Loucy (cell line): Measurements from ENCODE around the gene C1QTNF1.

Experiments used
- H2AFZ ChIP-seq: fragments of 200-600 bp; sonication (generic); 2 replicates; pipeline ENCODE4 v1.6.0; 2016; ENCODE audit warnings: antibody characterized with exemption, mild to moderate bottlenecking, low read length, moderate library complexity
- H3F3A ChIP-seq: fragments of 200-600 bp; 2 replicates; pipeline ENCODE4 v1.6.0; 2016; ENCODE audit warnings: antibody characterized with exemption, low read depth, mild to moderate bottlenecking
- H3K27me3 ChIP-seq: fragments of 200-600 bp; sonication (generic); 2 replicates; pipeline ENCODE4 v1.6.1; 2014; ENCODE audit warnings: low read length, mild to moderate bottlenecking; ENCODE audit not compliant: insufficient read depth, poor library complexity, severe bottlenecking
- H3K36me3 ChIP-seq: fragments of 200-600 bp; sonication (generic); 2 replicates; pipeline ENCODE4 v1.6.1; 2016; ENCODE audit warnings: low read length; ENCODE audit not compliant: insufficient read depth
- H3K4me1 ChIP-seq: fragments of 200-600 bp; sonication (generic); 2 replicates; pipeline ENCODE4 v1.5.1; 2014; ENCODE audit warnings: low read length, mild to moderate bottlenecking; ENCODE audit not compliant: insufficient read depth, poor library complexity, severe bottlenecking
- H3K4me2 ChIP-seq: fragments of 200-600 bp; sonication (generic); 2 replicates; pipeline ENCODE4 v1.6.0; 2014; ENCODE audit warnings: antibody characterized with exemption, low read length, low read depth, mild to moderate bottlenecking; ENCODE audit not compliant: poor library complexity, severe bottlenecking
- H3K4me3 ChIP-seq: fragments of 200-600 bp; sonication (generic); 2 replicates; pipeline ENCODE4 v1.5.1; 2014; ENCODE audit warnings: low read length, mild to moderate bottlenecking, mixed read lengths; ENCODE audit not compliant: poor library complexity, severe bottlenecking
- H3K79me2 ChIP-seq: fragments of 200-600 bp; sonication (generic); 2 replicates; pipeline ENCODE4 v1.6.1; 2014; ENCODE audit warnings: low read length; ENCODE audit not compliant: insufficient read depth
- H3K9ac ChIP-seq: fragments of 200-600 bp; sonication (generic); 2 replicates; pipeline ENCODE4 v1.6.0; 2014; ENCODE audit warnings: mild to moderate bottlenecking, low read depth, low read length, moderate library complexity; ENCODE audit not compliant: poor library complexity, severe bottlenecking
- H3K9me2 ChIP-seq: fragments of 200-600 bp; sonication (generic); replicated peaks from 2 replicates; pipeline ENCODE4 v1.6.1; 2016; ENCODE audit warnings: low read depth, low read length, mixed read lengths
- H3K9me3 ChIP-seq: fragments of 200-600 bp; sonication (generic); 2 replicates; pipeline ENCODE4 v1.6.1; 2014; ENCODE audit warnings: mild to moderate bottlenecking, antibody characterized with exemption, low read length, low read depth; ENCODE audit not compliant: insufficient read depth
- H4K20me1 ChIP-seq: fragments of 200-600 bp; sonication (generic); 2 replicates; pipeline ENCODE4 v1.6.0; 2014; ENCODE audit warnings: antibody characterized with exemption, low read length, mild to moderate bottlenecking; ENCODE audit not compliant: insufficient read depth, poor library complexity, severe bottlenecking
- EZH2phosphoT487 ChIP-seq: fragments of 200-600 bp; IDR thresholded peaks from 2 replicates; pipeline ENCODE4 v1.6.1; 2018; ENCODE audit warnings: antibody characterized with exemption, mild to moderate bottlenecking, moderate library complexity, borderline replicate concordance
- TF ChIP-seq, protein P1 (sequence below): fragments of 200-600 bp; sonication (generic); conservative IDR thresholded peaks from 2 replicates; pipeline ENCODE4 v1.5.1; 2014; ENCODE audit warnings: mild to moderate bottlenecking, antibody characterized with exemption, low read length

The C1QTNF1 gene

DNA sequence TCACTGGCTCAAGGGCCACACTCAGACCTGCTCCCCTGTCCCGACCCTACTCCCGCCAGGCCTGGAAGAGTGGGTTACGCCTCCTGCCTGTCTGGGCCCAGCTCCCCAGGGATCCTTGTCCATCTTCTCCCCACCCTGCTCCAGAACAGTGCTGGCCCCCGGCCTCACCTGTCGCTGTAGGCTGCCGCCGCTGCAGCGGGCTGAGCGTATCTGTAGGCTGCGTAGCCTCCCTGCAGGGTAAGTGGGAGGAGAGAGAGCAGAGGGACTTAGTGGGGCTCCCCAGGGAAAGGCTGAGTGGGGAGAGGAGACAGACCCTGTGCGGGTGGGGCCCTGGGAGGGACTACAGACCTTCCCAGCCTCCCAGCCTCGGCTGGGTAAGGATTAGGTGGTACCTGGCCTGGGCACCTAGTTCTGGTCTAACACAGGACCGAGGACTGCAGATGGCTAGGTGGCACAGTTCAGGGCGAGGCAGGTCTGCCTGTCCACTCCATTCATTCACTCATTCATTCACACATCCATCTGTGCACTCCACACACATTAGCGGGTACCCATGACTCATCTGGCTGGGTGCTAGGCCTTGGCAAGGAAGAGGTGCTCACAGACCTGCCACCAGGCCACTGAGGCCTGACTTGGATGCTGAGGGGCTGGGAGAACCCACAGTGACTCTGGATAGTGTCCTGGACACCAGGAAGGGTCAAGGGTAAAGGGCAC is 71.5 kb downstream of the C1QTNF1 start:
- H3K9ac ChIP-seq: no peak overlapping the region
- no peaks in the 10 kb centered on the region for H3K27me3 ChIP-seq
- no peaks in the 10 kb centered on the region for H4K20me1 ChIP-seq

DNA sequence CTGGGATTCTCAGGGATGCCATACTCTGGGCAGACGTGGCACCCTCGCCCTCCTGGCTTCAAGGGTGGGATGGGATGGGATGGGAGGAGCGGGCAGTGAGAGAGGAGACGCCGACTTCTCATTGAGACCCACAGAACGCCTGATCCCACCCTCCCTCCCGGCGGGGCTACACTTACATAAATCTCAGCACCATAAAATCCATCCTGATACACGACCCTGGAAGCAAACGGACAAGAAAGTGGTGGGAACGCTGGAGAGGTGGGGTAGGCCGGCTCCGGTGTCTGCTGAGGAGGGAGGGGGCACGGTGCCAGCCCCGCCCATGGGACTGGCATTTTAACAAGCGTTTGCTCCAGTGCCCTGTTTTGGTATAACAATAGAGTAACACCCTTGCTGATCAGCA is 72.5 kb downstream of the C1QTNF1 start:
- H3K27me3 ChIP-seq: no peaks in the 10 kb centered on the region
- no peaks in the 10 kb centered on the region for H3F3A ChIP-seq
- no peaks in the 10 kb centered on the region for H4K20me1 ChIP-seq

More for the DNA sequence above, 71.5 kb downstream of the C1QTNF1 start:
- H3K4me3 ChIP-seq: no peak overlapping the region
- H3K4me2 ChIP-seq: no peak overlapping the region
- no peaks in the 10 kb centered on the region for H3K79me2 ChIP-seq
- H3K9me3 ChIP-seq: no peaks in the 10 kb centered on the region
- no peaks in the 10 kb centered on the region for H3F3A ChIP-seq
- no peaks in the 10 kb centered on the region for H3K4me1 ChIP-seq
- TF ChIP-seq, protein P1, sequence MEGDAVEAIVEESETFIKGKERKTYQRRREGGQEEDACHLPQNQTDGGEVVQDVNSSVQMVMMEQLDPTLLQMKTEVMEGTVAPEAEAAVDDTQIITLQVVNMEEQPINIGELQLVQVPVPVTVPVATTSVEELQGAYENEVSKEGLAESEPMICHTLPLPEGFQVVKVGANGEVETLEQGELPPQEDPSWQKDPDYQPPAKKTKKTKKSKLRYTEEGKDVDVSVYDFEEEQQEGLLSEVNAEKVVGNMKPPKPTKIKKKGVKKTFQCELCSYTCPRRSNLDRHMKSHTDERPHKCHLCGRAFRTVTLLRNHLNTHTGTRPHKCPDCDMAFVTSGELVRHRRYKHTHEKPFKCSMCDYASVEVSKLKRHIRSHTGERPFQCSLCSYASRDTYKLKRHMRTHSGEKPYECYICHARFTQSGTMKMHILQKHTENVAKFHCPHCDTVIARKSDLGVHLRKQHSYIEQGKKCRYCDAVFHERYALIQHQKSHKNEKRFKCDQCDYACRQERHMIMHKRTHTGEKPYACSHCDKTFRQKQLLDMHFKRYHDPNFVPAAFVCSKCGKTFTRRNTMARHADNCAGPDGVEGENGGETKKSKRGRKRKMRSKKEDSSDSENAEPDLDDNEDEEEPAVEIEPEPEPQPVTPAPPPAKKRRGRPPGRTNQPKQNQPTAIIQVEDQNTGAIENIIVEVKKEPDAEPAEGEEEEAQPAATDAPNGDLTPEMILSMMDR: no peak
- TF ChIP-seq EZH2phosphoT487: no peak
- no peaks in the 10 kb centered on the region for H3K9me2 ChIP-seq
- H2AFZ ChIP-seq: no peak overlapping the region
- H3K36me3 ChIP-seq: no peaks in the 10 kb centered on the region

DNA sequence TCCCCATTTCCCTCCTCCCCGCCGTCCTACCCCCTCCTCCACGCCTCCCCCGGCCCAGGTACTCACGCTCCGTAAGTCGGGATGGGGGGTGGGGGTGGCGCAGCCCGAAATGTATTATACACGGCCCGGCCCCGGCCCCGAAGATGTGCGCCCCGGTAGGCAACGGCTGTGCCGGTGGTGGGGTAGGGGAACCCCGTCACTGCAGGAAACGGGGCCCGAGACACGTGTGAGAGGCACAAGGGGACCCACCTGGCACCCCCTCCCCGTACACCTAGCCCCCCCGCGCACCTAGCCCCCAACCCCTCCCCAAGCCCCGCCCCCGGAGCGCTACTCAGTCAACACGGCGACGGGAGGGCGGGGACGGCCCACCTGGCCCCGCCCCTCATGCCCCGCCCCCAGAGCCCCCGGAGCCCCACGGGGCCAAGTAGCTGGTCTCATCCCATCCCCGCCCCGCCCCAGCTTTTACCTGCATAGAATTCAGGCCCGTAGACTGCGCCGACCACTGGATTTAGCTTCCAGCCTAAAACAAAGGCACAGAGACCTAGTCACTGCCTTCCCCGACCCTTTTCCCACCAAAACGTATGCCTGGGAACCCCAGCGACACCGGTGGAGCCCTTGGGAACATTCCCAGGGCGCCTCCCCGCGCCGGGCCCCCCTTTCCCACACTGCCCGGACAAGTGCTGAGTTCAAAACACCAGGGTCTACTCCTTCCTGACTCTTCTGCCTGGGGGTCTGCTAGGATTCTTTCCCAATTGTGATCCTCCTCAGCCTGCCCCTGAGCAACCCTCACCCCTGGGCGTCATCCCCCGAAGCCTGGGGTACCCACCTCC is 73.5 kb downstream of the C1QTNF1 start:
- Histone ChIP-seq H3K4me2 (no peak overlapping the region), H3K9me2 (no peaks in the 10 kb centered on the region), H3K27me3 (no peaks in the 10 kb centered on the region), H3K9me3 (no peaks in the 10 kb centered on the region), H3F3A (no peaks in the 10 kb centered on the region), H3K36me3 (no peaks in the 10 kb centered on the region), H2AFZ (no peak overlapping the region), H3K79me2 (no peaks in the 10 kb centered on the region), H3K4me3 (no peak overlapping the region), H3K4me1 (no peaks in the 10 kb centered on the region), H3K9ac (no peak overlapping the region), H4K20me1 (no peaks in the 10 kb centered on the region)
- TF ChIP-seq, protein P1: no peak
- TF ChIP-seq EZH2phosphoT487: no peak

More for the DNA sequence above, 72.5 kb downstream of the C1QTNF1 start:
- H3K9me2 ChIP-seq: no peaks in the 10 kb centered on the region
- H3K4me2 ChIP-seq: no peak overlapping the region
- no peaks in the 10 kb centered on the region for H3K79me2 ChIP-seq
- no peak overlapping the region for H3K9ac ChIP-seq
- H2AFZ ChIP-seq: no peak overlapping the region
- no peak overlapping the region for H3K4me3 ChIP-seq
- H3K36me3 ChIP-seq: no peaks in the 10 kb centered on the region
- H3K4me1 ChIP-seq: no peaks in the 10 kb centered on the region
- TF ChIP-seq EZH2phosphoT487: no peak
- TF ChIP-seq, protein P1: no peak
- H3K9me3 ChIP-seq: no peaks in the 10 kb centered on the region
